HG03066 (cell line): Measurements from ENCODE around the gene PARD3.

ENCODE experiments used
- ATAC-seq: cut with Tn5 transposase; IDR thresholded peaks from one replicate; pipeline ENCODE4 v1.9.1; 2021; ENCODE audit warnings: low read depth; ENCODE audit not compliant: unreplicated experiment

PARD3 gene

GRCh38 chr10:34133406-34133805, 681.7 kb downstream of the PARD3 start:
- no peak for ATAC-seq

DNA sequence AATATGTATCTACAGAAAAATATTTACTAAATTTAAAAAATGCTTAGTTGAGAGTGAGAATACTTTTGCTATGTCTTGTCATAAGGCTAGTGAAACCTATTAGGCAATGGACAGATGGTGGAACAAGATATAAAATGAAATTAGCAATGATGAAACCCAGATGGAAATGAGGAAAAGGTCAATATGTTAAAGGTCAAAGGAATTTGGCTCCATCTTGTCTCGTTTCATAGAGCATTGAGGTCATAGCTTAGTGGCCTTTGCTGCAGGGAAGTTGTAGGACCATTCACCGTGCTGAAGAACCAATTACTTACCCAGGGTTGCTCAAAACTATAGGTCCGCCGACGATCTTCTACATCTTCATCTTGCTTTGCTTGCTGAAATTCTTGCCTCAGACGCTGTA, 683.9 kb downstream of the PARD3 start:
- ATAC-seq, result no peak

- ATAC-seq, result no peak
These were observed 687.4 kb downstream of the PARD3 start for GRCh38 chr10:34127676-34128075.

GRCh38 chr10:34126371-34127151, 688.5 kb downstream of the PARD3 start:
- no peak for ATAC-seq

- no peak for ATAC-seq
These were observed 689.4 kb downstream of the PARD3 start for GRCh38 chr10:34125702-34126101.

GRCh38 chr10:34124522-34125035, 690.5 kb downstream of the PARD3 start:
- no peak for ATAC-seq

- no peak for ATAC-seq
These were observed 693.1 kb downstream of the PARD3 start for GRCh38 chr10:34121781-34122622.

DNA sequence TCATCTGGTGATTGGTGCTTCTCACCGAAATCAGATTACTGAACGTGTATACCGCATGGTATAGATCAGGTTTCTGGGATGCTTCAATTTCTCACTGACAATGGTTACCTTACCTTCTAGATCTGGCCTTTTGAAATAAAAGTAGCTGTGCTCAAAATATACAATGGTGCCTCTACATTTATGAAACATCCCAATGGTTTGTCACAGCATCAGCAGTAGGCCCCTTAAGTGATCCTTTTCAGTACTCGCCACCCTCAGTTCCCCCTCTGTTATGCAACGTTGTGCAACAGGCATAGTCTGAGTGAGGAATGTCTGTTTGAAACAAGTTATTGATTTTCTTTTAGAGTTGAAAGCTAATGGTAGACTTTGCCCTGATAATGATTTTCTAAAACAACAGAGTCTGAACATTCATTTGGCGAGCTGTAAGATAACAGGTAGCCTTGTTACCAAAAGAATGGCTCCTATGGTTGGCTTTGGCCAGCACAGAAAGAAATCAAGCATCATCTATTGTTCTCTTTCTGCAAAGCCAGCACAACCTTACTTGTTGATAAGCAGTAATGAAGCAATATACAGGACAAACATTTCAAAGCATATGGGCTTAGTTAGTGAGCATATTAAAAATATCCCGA, 693.9 kb downstream of the PARD3 start:
- ATAC-seq, result no peak

DNA sequence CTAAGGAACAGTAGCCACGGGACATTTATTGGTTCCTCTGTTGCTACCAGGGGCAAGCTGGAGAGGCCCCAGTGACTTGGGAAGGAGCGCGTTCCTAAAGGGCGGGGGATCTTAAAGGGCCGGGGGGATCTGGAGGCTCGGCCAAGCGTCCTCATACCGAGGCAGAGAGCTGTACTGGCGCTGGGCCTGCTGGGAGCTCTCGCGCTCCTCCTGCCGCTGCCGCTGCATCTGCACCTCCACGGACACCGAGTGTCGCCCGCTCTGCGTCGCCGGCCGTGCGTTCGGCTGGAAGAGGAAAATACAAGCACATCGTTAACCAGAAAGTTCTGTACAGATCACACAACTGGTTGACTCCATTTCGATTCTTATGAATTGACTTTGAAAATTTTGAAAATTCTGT, 695.6 kb downstream of the PARD3 start:
- ATAC-seq, result no peak

GRCh38 chr10:34116681-34117271, 698.3 kb downstream of the PARD3 start:
- ATAC-seq, result no peak

GRCh38 chr10:34116220-34116641, 698.9 kb downstream of the PARD3 start:
- no peak for ATAC-seq

GRCh38 chr10:34114914-34115313, 700.2 kb downstream of the PARD3 start:
- no peak for ATAC-seq

GRCh38 chr10:34113504-34114225, 701.4 kb downstream of the PARD3 start:
- no peak for ATAC-seq

GRCh38 chr10:34112171-34112782, 702.8 kb downstream of the PARD3 start:
- ATAC-seq, result no peak

GRCh38 chr10:34111179-34111578, 703.9 kb downstream of the PARD3 start:
- no peak for ATAC-seq

GRCh38 chr10:34109952-34110702, 705.0 kb downstream of the PARD3 start:
- no peak for ATAC-seq

DNA sequence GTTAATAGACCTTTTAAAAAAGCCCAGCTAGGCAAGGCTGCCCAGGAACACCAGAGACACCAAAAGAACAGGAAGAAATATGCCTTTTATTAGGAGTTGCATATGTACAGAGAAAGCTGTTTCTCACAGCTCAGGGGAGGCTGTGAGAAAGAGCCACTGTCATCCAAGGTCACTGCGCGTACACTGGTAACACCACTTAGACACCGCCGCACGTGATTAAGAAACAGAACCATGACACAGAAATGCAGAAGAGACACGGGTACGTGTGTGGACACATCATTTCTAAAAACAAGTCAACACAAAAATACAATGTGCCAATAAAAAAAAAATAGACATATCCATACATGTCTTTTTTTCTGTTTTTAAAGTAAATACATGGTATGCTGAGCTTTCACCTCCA, 705.6 kb downstream of the PARD3 start:
- ATAC-seq, result no peak

- ATAC-seq, result no peak
These were observed 707.2 kb downstream of the PARD3 start for GRCh38 chr10:34107626-34108516.
